Testis (tissue), 2 donors: ENCODE measurements around the gene CHTF18.

Source experiments
- POLR2A ChIP-seq: fragments of 450-650 bp; IDR thresholded peaks from one replicate; pipeline ENCODE4 v1.6.1; 2017; ENCODE audit warnings: antibody characterized with exemption, mild to moderate bottlenecking, moderate library complexity
- TF ChIP-seq, protein P1 (sequence below), 3 experiments: fragments of 450-650 bp in 2 of 3; fragments of 200-600 bp in 1 of 3; sonication (generic) in 1 of 3; IDR thresholded peaks; one replicate each; pipeline ENCODE4 v1.5.1; 2016 to 2019; ENCODE audit warnings: antibody characterized with exemption in 3 of 3, mild to moderate bottlenecking in 2 of 3, moderate library complexity in 1 of 3

DNA sequence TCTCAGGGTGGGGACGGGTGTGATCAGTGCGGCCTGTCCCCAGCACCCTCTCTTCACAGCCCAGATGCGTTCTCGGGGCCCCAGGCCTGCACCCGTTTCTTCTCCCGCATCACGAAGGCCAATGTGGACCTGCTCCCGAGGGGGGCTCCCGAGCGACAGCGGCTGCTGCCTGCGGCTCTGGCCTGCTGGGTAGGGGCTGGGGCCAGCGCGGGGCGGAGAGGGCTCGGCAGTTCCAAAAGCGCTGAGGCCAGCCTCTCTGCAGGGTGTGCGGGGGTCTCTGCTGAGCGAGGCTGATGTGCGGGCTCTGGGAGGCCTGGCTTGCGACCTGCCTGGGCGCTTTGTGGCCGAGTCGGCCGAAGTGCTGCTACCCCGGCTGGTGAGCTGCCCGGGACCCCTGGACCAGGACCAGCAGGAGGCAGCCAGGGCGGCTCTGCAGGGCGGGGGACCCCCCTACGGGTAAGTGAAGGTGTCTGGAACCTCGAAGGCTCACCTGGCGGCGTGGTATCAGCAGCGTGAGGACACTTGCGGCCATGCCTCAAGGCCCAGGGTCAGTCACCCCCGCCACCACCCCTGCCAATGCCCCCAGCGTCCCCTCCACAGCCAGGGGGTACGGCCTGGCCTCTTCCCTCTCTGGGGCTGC, 23.5 kb upstream of the CHTF18 start:
- TF ChIP-seq POLR2A: no peak
- TF ChIP-seq, protein P1, sequence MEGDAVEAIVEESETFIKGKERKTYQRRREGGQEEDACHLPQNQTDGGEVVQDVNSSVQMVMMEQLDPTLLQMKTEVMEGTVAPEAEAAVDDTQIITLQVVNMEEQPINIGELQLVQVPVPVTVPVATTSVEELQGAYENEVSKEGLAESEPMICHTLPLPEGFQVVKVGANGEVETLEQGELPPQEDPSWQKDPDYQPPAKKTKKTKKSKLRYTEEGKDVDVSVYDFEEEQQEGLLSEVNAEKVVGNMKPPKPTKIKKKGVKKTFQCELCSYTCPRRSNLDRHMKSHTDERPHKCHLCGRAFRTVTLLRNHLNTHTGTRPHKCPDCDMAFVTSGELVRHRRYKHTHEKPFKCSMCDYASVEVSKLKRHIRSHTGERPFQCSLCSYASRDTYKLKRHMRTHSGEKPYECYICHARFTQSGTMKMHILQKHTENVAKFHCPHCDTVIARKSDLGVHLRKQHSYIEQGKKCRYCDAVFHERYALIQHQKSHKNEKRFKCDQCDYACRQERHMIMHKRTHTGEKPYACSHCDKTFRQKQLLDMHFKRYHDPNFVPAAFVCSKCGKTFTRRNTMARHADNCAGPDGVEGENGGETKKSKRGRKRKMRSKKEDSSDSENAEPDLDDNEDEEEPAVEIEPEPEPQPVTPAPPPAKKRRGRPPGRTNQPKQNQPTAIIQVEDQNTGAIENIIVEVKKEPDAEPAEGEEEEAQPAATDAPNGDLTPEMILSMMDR (IDR thresholded peaks at IDR 0.05): no peak
